Superior temporal gyrus (tissue), 1 donor: ENCODE data around the gene MEGF8.

ENCODE experiments used
- DNase-seq: peaks from one replicate; pipeline ENCODE4 v3.0.0-alpha.2; 2016; ENCODE audit errors: extremely low spot score

MEGF8 gene

DNA sequence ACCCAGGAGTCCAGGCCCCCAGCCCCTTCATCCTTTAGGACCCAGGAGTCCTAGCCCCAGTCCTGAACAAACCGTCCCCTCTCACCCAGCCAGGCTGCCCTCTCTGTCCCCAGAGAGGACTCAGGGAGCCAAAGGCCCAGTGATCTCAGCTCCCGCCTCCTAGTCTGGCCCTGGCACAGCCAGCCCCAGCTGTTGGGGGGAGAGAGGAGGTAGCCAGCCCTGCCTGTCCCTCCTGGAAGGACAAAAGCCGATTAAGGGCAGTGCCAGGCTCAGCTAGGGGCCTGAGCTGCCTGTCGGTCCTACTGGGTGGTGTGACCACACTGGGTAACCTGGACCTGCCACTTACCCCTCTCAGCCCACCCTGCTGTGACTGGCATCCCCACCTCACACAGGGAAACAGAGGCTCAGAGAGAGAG lies 87.2 kb downstream of the MEGF8 start:
- DNase-seq = peak; percentile 88

DNA sequence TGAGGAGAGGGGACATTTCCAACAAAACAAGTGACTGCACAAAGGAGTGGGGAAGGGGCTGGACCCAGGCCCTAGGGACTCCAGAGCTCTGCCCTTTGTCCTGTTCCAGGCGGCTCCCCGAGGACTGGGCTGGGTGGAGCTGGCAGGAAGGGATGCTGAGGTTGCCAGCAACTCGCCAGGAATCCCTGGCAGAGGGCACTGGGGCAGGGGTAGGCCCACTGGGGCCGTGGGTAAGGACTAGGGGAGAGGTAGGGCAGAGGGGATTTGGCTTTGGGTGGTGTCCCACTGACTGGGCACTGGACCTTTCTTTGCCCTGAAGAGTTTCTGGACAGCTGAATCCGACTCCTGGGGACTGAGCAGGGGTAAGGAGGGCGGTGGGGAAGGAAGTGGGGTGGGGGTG lies 93.9 kb downstream of the MEGF8 start:
- no peak for DNase-seq

DNA sequence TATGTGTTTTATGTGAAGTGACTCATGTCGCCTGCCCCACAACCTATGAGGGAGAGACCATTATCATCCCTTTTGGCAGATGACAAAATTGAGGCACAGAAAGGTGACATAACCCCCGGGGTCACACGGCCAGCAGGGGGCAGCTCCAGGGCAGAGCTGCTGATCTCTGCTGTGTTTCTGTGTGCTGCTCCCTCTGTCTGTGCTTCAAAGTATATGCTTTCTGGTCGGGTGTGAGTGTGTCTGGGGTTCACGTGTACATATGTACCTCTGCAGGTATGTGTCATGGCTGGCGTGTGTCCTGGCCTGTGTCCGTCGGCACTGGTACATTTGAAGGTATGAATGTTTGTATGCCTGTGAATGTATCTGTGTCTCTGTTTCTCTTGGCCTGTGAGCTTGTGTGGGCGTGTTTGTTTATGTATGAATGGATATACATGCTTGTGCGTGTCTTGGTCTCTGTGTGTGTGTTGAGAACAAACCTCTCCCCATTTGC lies 94.7 kb downstream of the MEGF8 start:
- peak; percentile 55 for DNase-seq

DNA sequence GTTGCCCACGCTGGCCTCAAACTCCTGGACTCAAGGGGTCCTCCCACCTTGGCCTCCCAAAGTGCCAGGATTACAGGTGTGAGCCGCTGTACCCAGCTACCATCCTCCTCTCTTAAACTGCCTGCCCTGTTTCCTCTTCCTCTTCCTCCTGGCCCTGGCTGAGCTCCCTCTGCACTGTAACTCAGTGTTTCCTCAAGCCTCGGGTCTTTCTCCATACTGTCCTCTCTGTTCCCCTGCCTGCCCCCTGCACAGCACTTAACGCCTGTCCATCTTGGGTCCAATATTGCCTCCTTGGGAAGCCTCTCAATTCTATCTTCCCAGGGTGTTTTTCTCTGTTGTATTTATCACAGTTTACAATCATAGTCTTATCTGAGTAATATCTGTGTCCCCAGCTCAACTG lies 95.7 kb downstream of the MEGF8 start:
- no peak for DNase-seq

DNA sequence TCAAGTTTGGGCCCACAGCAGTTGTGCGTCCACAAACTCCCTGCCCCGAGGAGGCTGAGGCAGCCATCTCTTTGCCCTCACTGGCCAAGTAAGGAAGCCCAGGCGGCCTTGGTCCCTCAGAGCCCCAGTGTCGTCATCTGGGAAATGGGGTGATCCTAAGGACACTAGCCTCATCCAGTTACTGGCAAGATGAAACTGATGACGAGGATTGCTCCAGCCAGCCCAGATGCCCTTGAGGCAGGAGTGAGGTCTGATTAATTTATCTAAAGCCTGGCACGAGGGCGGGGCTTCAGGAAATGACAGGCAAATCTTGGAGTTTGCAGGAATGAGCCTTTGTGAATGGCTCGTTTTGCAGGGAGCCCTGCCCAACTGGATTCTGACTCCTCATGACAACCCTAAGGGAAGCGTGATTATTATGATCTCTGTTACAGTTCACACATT lies 96.2 kb downstream of the MEGF8 start:
- no peak for DNase-seq

DNA sequence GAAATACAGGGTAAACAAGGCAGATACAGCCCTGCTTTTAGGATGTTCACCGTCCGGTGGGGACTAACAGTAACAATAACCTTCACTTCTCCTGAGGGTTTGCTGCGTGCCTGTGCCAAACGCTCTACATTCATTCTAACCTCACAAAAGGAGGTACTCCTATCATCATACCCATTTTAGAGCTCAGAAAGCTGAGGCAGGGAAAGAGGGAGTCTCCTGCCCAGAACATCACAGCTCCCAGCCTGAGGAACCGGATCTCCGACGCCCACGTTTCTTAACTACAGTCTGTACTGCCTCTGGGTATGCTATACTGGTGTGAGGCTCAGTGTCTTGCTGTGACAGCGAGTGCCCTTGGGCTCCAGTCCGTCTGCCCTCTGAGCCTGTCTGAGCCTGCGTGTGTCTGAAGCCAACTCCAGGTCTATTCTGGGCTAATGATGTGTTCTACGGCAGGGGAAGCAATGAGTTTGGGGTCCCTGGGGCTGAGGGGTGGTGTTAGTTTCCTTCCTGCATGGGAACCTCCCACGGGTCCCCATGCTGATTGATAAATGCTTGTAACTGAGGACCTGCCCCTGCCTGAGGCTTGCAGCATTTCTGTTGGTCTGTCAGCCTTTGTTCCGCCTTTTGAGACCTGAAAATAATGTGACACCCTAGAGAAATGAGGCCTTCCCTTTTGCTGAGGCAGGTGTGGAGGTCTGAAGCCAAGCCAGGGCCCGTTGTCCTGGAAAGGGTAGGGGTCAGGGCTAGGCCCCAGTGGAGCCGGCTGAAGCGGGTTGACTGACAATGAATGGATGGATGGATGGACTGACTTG lies 96.9 kb downstream of the MEGF8 start:
- DNase-seq = no peak

DNA sequence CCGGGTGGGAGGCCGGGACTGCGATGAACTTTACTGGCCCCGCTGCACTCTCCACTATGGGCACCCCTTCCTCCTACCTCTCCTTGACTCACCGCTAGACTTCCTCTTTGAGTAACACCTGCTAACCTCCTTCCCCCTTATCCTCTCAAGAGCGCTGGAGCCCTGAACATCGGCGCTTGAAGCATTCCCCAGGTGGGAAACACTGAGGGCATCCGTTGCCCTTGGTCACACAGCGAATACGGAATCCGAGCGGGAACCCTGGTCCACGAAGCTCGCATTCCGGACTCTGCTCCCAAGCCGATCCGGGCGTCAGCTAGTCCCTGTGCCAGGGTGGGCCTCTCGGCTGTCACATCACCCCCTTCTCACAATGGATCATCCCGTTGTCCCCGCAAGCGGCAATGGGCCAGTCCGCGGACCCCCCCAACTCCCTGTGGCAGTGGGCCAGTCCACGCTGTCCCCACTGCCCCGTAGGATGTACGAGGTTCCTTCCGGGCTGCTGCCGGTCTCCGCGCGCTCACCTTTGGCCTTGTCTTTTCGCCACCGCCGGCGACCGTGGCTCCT lies 97.5 kb downstream of the MEGF8 start:
- DNase-seq = peak; percentile 59

DNA sequence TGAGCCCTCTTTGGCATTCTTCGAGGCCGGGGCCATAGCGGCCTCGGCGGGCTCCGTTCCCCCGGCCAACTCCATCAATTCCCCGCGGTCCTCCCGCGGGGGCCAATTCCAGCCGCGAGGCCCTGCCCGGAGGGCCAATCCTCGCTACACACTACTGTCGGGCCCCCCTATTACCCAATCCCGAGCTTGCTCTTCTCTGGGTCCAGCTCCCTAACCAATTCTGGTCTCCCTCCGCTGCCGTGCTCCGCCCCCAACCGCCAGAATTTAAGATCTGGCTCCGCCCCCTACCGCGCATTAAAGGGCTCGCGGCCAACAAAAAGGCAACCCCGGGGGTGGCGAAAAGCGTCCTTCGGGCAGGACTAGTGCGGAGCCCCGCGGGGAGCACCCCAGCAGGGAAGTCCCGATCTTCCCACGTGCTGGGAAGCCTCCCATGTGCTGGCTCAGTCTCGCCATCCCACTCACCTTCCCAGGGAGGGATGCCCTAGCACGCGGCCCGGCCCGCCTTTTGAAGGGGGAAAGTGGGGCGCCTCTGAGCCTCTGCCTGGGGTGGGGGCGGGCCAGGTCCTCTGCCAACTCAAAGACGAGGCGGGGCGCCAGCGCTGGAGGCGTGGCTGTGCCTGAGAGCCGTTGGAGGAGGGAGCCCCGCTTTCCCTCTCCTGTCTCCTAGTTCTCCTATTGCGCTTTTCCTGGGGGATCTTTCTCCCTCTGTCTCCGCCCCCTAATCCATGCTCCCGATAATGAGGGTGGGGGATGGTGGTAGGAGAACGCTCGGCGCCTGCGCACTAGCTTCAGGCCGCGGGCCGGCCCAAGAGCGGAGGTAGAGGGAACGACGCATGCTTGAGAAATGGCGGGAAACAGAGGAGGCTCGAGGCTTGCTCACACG lies 98.3 kb downstream of the MEGF8 start:
- DNase-seq = peak; percentile 96

DNA sequence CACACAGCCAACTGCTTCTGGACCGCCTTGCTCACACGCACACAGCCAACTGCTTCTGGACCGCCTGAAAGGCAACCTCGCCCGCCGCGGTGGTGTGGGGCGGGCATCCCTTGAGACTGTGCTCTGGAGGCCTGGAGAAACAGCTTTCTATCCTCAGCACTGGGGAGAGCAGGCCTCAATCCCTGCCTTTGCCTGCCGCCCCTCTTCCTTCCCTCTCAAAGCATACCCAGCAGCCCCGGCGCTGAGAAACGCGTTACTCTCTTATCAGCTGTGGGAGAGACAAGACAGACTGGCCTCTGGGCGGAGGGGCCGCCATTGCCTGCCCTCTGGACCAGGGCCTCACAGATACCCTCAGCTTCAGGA lies 98.9 kb downstream of the MEGF8 start:
- no peak for DNase-seq

DNA sequence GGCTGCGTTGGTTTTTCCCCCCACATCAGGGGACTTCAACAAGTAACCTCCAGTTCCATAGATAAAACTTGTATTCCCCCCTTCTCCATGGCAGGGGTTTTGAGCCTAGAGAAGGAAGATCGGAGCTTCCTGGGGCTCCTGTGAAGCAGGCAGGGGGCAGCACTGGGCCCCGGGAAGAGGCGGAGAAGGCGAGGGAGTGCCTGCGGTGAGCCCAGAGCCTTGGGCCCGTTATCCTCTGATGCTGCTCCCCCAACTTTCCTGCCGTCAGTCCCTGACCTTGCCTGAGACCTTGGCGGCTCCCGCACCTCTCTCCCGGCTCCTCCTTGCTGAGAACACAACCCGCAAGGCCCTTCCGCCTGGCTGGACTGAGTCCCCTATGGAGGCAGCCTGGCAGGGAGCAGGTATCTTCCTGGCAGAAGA lies 99.3 kb downstream of the MEGF8 start:
- no peak for DNase-seq

DNA sequence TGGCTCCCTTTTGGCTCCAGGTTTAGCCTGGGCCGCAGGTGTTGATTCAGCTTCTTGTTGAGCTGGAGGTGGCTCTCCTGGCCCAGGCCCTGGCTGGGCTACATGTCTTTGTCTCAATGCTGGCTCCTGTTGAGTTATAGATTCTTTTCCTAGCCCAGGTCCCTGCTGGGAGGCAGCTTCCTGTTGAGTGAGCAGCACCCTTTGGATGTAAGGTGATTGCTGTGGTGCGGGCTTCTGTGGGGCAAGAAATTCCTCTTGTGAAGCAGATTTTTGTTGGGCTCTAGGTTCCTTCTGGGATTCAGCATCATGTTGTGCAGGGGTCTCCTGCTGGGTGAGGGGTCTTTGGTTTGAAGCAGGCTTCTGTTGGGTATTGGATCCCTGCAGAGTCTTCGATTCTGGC lies 101.2 kb downstream of the MEGF8 start:
- no peak for DNase-seq

DNA sequence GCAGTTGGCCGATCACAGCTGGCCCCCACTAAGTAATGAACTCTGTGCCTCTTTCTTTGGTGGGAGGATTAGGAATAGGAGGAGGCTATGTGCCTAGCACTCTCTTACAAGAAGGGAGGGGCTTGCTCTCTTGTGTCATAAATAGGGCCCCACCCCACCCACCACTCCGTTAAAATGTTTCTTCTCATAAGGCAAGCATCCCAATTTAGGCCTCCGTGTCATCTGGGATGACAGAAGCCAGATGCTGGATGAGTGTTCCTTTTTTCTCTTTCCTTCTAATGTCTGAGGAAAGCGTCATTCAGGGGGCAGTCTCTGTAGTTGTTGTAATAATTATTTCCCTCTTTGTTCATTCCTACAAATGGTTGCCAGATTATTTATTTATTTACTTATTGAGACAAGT lies 101.9 kb downstream of the MEGF8 start, which contains the start of gene LIPE:
TSS of gene LIPE (minus strand) at position 76 of the 400 bp plus-strand sequence. CDS start 239 bp downstream, outside the sequence.
- DNase-seq = no peak
